ENCODE results near the gene SERPINB6.
A peak's percentile ranks its signal among the peaks of the same experiment; 100 is the strongest.
"Not testable (repeated sequence)": the region's sequence is repeated elsewhere in the genome, so short reads cannot be mapped to it uniquely, and the experiment has no call there.

SERPINB6 gene

GRCh38 chr6:2999618-3000557 is 28.5 kb upstream of the SERPINB6 start, which contains the start of gene NQO2:
NQO2 (plus strand) TSS chr6:2999894; CDS start chr6:3006553, 6,659 bp downstream.
- peak; percentile 88 for DNase-seq (ENCODE audit: low read depth)

GRCh38 chr6:2998998-2999617 is 27.7 kb upstream of the SERPINB6 start:
- DNase-seq (ENCODE audit: low read depth), result no peak

- DNase-seq (ENCODE audit: low read depth), result not testable (repeated sequence)
Observed at GRCh38 chr6:2998249-2998997, 27.1 kb upstream of the SERPINB6 start.

DNA sequence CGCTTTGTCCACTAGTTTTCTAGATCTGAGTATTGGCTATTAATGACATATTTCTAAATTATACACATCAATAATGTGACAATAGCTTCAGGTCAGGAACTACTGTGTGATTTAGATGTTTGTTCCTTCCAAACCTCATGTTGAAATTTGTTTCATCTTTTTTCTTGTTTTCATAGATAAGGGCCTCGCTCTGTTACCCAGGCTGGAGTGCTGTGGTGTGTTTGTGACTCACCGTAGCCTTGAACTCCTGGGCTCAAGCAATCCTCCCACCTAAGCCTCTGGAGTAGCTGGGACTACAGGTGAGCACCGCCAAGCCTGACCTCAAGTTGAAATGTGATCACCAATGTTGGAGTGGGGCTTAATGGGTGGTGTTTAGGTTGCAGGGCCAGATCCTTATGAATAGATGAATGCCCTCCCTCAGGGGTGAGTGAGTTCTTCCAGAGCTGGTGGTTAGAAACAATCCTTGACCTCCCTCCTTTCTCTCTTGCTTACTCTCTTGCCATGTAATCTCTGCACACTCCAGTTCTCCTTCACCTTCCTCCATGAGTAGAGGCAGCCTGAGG is 22.5 kb upstream of the SERPINB6 start:
- no peak for DNase-seq (ENCODE audit: low read depth)

- no peak for DNase-seq (ENCODE audit: low read depth)
Observed at GRCh38 chr6:2992330-2992979, 21.1 kb upstream of the SERPINB6 start.

GRCh38 chr6:2990932-2991506 is 19.7 kb upstream of the SERPINB6 start:
- no peak for DNase-seq (ENCODE audit: low read depth)

DNA sequence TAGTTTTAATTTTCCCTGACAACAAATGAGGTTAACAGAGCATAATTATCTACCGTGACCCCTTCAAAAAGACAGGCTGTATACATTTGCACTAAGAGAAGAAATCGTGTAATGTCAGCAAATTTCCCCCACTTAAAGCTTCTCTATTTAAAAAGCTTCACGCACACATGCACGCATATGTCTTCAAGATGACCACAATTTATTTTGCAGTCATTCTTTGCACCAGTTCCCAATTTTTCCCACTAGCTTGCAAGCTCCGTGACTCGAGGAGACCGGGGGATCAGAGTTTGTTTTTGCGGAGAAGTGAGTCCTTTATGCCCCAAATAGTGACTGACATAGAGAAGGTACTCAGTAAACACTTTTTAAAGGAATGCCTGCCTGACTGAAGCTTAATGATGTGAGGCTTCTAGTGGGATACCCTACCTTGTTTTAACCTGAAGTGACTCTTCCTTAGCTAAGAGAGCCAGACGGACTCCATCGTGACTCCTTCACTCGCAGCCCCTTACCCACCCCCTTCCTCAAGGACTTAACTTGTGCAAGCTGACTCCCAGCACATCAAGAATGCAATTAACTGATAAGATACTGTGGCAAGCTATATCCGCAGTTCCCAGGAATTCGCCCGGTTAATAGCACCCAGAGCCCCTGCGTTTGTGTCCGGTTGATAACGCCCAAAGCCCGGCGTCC is 19.0 kb upstream of the SERPINB6 start:
- DNase-seq (ENCODE audit: low read depth), result no peak

DNA sequence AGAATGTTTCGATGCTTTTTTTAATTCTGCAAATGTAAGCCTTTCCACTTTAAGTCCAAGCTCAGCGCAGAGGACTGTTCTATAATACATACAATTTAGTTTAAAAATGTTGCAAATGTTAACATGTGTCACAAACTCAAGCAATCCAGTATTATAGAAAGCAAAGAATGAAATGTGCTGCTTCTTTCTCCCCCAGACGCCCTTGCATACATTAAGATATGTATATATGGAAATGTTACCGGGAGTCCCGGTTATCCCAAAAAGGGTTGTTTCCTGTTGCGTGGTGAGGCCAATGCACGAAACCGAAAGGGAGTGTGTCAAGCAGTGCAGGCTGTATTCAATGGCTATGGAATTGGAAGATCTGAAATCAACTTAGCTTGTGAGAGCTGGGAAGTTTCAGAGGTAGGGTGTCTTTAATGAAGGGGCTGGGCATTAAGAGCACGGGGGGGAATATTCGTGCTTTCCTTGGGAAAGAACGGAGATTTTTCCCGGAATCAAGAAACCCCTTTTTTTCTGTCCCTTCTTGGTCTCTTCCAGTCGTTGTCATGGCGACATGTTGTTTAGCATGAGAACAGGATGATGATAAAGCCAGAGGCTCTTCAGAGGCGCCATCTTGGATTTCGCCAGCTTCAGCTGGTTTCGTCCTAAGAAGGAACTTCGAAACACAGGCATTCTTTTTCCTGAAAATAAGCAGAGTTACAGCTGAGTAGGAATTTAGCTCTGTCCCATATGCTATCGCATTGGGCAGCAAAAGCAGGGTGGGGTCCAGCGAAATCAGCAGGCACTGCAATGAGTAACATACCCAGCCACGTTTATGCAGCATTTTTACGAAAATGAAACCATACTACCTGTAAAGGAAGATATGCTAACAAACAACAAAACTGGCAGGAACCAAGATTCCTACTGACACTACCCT is 18.2 kb upstream of the SERPINB6 start:
- peak; percentile 58 for DNase-seq (ENCODE audit: low read depth)

GRCh38 chr6:2988426-2989331 is 17.3 kb upstream of the SERPINB6 start:
- DNase-seq (ENCODE audit: low read depth), result peak; percentile 65

DNA sequence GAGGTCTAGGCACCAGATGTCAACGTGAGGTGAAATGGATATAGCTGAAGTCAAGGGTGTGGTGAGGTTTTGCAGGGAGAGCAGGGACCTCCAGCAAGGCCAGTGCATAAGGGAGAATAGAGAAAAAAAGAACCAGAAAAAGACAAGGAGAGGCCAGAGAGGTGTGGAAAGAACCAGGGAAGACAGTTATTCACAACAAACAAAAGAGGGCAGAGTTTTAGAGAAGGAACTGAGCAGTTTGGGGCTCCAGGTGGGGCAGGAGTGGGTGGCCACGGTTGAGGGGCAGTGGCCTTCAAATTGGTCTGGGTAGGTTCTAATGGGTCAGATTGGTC is 16.7 kb upstream of the SERPINB6 start:
- DNase-seq (ENCODE audit: low read depth), result no peak

GRCh38 chr6:2986722-2987221 is 15.4 kb upstream of the SERPINB6 start:
- DNase-seq (ENCODE audit: low read depth), result no peak

DNA sequence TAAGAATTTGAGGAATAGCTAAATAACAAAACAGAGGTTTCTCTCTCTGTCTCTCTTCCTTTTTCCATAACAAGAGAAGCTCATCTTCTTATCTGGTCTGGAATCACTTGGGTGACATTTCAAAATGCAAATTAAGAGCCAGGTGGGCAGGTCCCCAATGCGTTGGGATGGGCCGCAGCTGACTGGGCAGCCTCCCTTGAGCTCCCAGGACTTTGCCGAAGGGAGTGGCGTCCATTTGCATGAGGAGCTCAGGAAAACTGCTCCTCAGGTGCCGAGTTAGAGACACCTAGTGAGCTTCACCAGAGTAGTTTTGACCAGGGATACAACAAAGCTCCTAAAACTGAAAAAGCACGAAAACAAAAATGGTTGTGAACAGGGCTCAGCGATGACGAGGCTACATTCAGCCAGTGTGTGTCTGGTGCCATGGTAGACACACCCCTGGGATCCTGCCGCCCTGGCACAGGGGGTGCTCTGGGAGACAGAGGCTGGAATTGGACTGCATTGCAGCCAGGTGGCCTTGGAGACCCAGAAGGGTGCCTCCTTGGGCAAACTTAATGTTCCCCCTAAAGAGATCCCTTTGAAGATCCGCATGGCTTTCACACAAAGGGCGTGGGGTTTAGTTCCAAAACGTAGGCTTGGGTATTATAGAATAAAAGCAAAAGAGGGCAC is 13.5 kb upstream of the SERPINB6 start:
- no peak for DNase-seq (ENCODE audit: low read depth)

- no peak for DNase-seq (ENCODE audit: low read depth)
Observed at GRCh38 chr6:2982426-2983117, 11.2 kb upstream of the SERPINB6 start.

GRCh38 chr6:2980465-2980855 is 9.1 kb upstream of the SERPINB6 start:
- DNase-seq (ENCODE audit: low read depth), result no peak

- no peak for DNase-seq (ENCODE audit: low read depth)
Observed at GRCh38 chr6:2979819-2980464, 8.6 kb upstream of the SERPINB6 start.

DNA sequence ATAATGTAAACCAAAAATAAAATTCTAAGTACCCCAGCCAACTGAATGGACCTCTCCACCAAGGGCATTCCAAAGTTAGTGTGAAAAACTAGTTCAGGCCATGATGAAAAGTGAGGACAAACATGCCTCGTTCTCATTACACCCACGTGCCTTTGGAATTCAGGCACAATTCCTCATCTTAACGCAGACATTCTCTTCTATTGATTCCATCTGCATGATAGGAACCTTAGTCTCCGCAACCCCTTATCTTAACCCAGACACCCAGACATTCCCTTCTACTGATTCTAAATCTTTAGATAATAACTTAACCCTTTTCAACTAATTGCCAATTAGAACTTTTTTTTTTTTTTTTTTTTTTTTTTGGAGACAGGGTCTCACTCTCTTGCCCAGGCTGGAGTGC is 7.6 kb upstream of the SERPINB6 start:
- DNase-seq (ENCODE audit: low read depth), result no peak
